B cell (primary cell): Measurements from ENCODE around the gene LHX2.

Experiments
- CTCF ChIP-seq: fragments of 200-600 bp; IDR thresholded peaks from one replicate; pipeline ENCODE4 v1.8.0; 2022; ENCODE audit warnings: antibody characterized with exemption, mild to moderate bottlenecking
- EZH2 ChIP-seq: IDR thresholded peaks from 2 replicates; pipeline ENCODE4 v1.6.1; 2012; ENCODE audit warnings: borderline replicate concordance, low read depth, mild to moderate bottlenecking, moderate library complexity, low read length; ENCODE audit not compliant: insufficient read depth, poor library complexity, severe bottlenecking

- no peak for TF ChIP-seq EZH2
- TF ChIP-seq CTCF = no peak
These were observed 6.4 kb upstream of the LHX2 start for GRCh38 chr9:124005029-124005771.
